ENCODE measurements around the gene RALGPS1. TPM values are rescaled to one million over a fixed set of nuclear protein-coding genes. Genes with fewer than 3 reads are reported as not detected.

The RALGPS1 gene
- total and polyA plus RNA-seq, 2 of the 8 experiments (the other 6 are each of a cell fraction or from before 2014, with no cell fraction given): 20.0 to 23.5 TPM

DNA sequence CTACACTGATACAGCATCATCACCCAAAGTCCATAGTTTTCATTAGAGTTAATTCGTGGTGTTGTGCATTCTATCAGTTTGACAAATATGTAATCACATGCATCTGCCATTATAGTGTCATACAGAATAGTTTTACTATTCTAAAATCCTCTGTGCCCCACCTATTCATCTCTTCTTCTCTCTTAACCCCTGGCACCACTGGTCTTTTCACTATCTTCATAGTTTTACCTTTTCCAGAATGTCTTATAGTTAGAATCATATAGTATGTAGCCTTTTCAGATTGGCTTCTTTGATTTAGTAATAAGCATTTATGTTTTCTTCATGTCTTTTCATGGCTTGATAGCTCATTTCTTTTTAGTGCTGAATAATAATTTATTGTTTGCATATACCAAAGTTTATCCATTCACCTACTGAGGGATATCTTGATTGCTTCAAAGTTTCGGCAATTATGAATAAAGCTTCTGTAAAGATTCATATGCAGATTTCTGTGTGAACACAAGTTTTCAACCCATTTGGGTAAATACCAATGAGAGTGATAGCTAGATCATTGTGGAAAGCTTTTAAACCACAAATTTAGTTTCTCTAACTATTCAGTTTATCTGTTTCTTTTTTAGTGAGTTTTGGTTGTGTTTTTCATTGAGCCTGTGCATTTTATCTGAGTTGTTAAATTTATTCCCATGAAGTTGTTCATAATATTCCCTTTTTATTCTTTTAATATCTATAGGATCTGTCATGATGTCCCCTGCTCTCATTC lies 84.9 kb downstream of the RALGPS1 start:
- no peak overlapping the region for H2BK20ac ChIP-seq (ENCODE audit: low read length)
- H3K4me2 ChIP-seq (ENCODE audit: insufficient read depth in 1 of 2, low read depth in 2 of 2, low read length in 2 of 2): no peak overlapping the region
- H3K4me1 ChIP-seq (replicated peaks in 1 of 4; ENCODE audit: control insufficient read depth in 3 of 4, insufficient read depth in 4 of 4, low read length in 3 of 4): no peaks in the 10 kb centered on the region
- H4K5ac ChIP-seq (ENCODE audit: insufficient read length, low read depth, low read length): no peak overlapping the region
- H2AK5ac ChIP-seq (ENCODE audit: low read depth, low read length): no peak overlapping the region
- POLR2A ChIA-PET (ENCODE audit: partially characterized antibody): no interaction called here
- H3K23me2 ChIP-seq (ENCODE audit: low read depth, low read length): no peaks in the 10 kb centered on the region
- no peaks in the 10 kb centered on the region for H4K20me1 ChIP-seq (replicated peaks in 1 of 2; ENCODE audit: control insufficient read depth in 1 of 2, insufficient read depth in 2 of 2, low read length in 2 of 2)
- no peak overlapping the region for H3K18ac ChIP-seq (ENCODE audit: extremely low read depth, low read length)
- no peaks in the 10 kb centered on the region for H3K9me3 ChIP-seq (ENCODE audit: insufficient read depth in 2 of 2, low read depth in 1 of 2, low read length in 1 of 2)
- no peaks in the 10 kb centered on the region for H3K79me2 ChIP-seq (ENCODE audit: control insufficient read depth in 1 of 2, insufficient read depth in 2 of 2, low read length in 2 of 2)
- H3K4me3 ChIP-seq (ENCODE audit: extremely low read depth in 1 of 4, insufficient read depth in 2 of 4, low read depth in 3 of 4, low read length in 4 of 4): no peak overlapping the region
- no peak overlapping the region for H3K27ac ChIP-seq (ENCODE audit: low read depth, low read length)
- no peak overlapping the region for H2BK120ac ChIP-seq (replicated peaks; ENCODE audit: low read depth, low read length)
- H3K79me1 ChIP-seq (ENCODE audit: low read depth, low read length): no peaks in the 10 kb centered on the region
- WGBS, 2 experiments (ENCODE audit: extremely low coverage in 1 of 2, insufficient coverage in 1 of 2, insufficient read length in 1 of 2, insufficient replicate concordance in 2 of 2, low coverage in 1 of 2, low lambda C conversion rate in 2 of 2, missing lambda C conversion rate in 1 of 2): 90% methylated on average over 2 of the region's 2 CpGs; no CpG with 5 or more reads in 1 of the 2 experiments
- DNase-seq (ENCODE audit: low read depth in 1 of 2, low spot score in 2 of 2) (no peak), FAIRE-seq (no peak)
- no peak overlapping the region for H3K56ac ChIP-seq (replicated peaks; ENCODE audit: insufficient read length, low read depth, low read length)
- TF ChIP-seq TCF12 (IDR thresholded peaks at IDR 0.05; ENCODE audit: low read depth, low read length) (no peak), BRCA1 (IDR thresholded peaks at IDR 0.05; ENCODE audit: low read depth, low read length) (no peak), TAF7 (optimal IDR thresholded peaks at IDR 0.05; ENCODE audit: borderline replicate concordance, low read depth, low read length) (no peak), RBBP5 (IDR thresholded peaks at IDR 0.05; ENCODE audit: borderline replicate concordance, low read depth, low read length) (no peak), RFX5 (IDR thresholded peaks at IDR 0.05; ENCODE audit: borderline replicate concordance, low read depth, low read length) (no peak), SUZ12 (IDR thresholded peaks at IDR 0.05; ENCODE audit: low read length) (no peak), ZNF274 (IDR thresholded peaks at IDR 0.05; ENCODE audit: borderline replicate concordance, extremely low read depth, low read length) (no peak), CREB1 (IDR thresholded peaks at IDR 0.05) (no peak), SAP30 (IDR thresholded peaks at IDR 0.05; ENCODE audit: insufficient read depth, insufficient replicate concordance, low read length) (no peak)
- no peaks in the 10 kb centered on the region for H3K36me3 ChIP-seq (ENCODE audit: control insufficient read depth in 2 of 4, insufficient read depth in 4 of 4, low read length in 3 of 4)
- H2BK15ac ChIP-seq (ENCODE audit: low read length): no peak overlapping the region
- no peak overlapping the region for H3K14ac ChIP-seq (ENCODE audit: insufficient read length)
- CTCF ChIA-PET (ENCODE audit: partially characterized antibody): interaction anchor here (1.3 kb wide), 1 partner anchor 52 kb away, joined by 3 read pairs; no protein-coding TSS in a partner anchor
- H2BK5ac ChIP-seq (ENCODE audit: low read depth, low read length): no peak overlapping the region
- no peak overlapping the region for H3K23ac ChIP-seq (ENCODE audit: insufficient read length)
- no peak overlapping the region for H3K9ac ChIP-seq (replicated peaks in 1 of 4; ENCODE audit: extremely low read depth in 1 of 4, low read depth in 3 of 4, low read length in 3 of 4)
- no peak overlapping the region for H4K8ac ChIP-seq (ENCODE audit: extremely low read depth, insufficient read depth, low read length)
- no peak overlapping the region for H2BK12ac ChIP-seq (ENCODE audit: low read depth, low read length)
- H2AFZ ChIP-seq (ENCODE audit: low read length): no peak overlapping the region
- H3K27me3 ChIP-seq (replicated peaks in 1 of 4; ENCODE audit: control insufficient read depth in 3 of 4, extremely low read depth in 1 of 4, insufficient read depth in 3 of 4, low read length in 3 of 4): no peaks in the 10 kb centered on the region
- H3K4ac ChIP-seq (replicated peaks; ENCODE audit: insufficient read length, low read depth, low read length): no peak overlapping the region
- no peak overlapping the region for H4K91ac ChIP-seq (replicated peaks; ENCODE audit: insufficient read length, low read length)

Data from H1 (cell line).